Activated CD8-positive, alpha-beta memory T cell treated with anti-CD3 and anti-CD28 coated beads, Interleukin-2, amount 50 U/mL, for 1 hour (primary cell): ENCODE measurements around the gene GFOD1.
"Not testable (repeated sequence)": the region's sequence is repeated elsewhere in the genome, so short reads cannot be mapped to it uniquely, and the experiment has no call there.

ENCODE experiments used
- DNase-seq: peaks from one replicate; pipeline ENCODE4 v3.0.0-alpha.2; 2020; ENCODE audit errors: extremely low read depth

Gene GFOD1

DNA sequence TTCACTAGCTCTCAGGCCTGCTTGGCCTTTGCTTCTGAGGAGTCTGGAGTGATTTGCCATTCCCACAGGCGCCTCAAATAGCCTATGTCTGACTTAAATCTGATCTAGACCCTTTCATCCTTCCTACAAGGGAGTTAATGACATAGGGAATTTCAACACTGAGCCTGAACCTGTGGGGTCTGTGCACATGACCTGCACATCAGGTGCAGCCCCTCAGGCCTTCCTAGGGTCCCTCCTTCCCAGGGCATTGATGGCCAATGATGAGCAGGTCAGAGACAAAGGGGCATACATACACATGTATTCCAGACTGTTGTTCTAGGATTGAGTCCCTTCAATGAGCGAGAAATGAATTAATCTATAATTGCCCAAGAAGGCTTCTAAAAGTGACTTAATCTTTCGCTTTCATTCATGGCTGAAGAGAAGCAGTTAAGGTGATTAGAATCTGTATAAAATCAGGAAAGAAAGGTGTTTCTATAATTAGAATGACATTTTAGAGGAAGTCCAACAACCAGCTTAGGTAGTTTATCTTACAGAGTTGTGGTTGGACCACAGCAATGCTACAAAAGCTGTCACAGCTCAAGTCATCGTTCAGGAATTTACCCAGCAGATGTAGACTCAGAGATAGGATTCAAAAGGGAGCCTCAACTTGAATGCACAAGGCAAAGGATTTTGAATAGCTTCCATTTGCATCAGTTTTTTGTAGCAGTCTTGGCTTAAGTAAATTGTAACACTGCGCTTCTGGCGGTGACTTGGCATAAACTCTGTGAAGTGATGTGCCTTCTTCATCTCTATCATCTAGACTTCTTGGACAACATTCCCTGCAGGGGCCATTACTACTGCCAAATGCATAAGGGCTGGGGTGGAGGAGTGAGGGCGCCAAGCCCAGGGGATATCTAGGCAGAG, 132.1 kb downstream of the GFOD1 start:
- no peak for DNase-seq

DNA sequence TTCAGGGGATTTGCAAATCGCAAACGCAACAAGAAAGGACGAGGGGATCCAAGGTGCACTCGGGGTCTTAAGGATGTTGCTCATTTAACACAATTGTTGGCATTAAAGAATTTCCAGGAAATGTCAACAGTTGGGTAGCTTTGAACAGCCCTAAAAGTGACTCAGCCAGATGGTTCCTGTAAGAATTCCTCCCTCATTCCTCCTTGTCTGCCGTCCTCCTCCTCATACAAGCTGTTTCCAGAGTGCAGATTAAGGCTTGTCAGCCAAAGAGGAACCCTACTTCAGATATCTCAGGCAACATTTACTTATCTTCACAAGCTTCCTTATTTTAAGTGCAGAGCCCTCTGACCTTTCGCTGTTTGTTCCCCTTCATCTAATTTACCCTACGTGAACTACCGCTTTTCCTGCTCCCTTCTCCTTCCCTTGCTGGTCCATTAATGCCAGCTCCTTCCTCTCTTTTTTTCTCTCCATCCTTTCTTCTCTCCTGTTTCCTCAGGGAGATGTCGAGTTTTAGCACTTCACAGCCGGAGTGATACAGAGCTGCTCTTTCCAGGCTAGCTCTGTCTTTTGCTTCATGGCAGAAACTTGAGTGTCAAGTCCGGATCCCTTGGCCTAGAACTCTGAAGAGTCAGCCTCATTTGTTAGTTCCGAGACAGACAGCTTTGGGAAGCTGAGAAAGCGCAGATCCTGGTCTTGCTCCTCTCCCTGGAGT, 132.9 kb downstream of the GFOD1 start:
- no peak for DNase-seq

DNA sequence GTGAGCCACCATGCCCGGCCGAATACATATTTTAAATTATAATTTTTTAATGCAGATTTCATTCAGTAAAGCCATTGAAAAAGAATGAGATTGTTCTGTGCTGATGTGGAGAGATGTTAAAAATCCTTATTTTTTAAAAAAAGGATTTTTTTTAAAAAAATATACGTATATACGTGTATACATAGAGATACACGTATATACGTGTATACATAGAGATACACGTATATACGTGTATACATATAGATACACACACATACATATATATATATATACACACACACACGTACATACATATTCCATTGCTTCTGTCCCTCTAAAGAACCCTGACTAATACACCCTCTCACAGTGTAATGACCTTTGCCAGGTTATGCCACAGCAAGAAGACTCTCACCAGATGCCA, 135.2 kb downstream of the GFOD1 start:
- no peak for DNase-seq

DNA sequence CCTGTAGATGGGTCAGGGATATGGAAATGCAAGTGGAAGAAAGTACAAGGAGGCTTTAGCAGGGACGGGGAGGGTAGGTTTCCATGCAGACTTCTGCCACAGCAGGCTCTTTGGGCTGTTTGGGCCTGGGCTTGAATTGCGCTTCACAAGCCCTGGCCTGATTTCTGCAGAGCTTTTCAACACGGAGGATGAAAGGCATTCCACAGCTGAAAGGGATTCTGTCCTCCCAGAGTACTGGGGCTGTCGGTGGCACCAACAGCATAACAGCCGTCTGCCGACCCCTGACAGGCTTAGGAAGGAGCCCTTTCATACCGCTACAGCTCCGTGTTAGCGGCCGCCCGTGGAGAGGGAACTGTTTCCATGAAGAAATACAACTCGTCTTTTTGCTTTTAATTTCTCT, 136.1 kb downstream of the GFOD1 start:
- no peak for DNase-seq

DNA sequence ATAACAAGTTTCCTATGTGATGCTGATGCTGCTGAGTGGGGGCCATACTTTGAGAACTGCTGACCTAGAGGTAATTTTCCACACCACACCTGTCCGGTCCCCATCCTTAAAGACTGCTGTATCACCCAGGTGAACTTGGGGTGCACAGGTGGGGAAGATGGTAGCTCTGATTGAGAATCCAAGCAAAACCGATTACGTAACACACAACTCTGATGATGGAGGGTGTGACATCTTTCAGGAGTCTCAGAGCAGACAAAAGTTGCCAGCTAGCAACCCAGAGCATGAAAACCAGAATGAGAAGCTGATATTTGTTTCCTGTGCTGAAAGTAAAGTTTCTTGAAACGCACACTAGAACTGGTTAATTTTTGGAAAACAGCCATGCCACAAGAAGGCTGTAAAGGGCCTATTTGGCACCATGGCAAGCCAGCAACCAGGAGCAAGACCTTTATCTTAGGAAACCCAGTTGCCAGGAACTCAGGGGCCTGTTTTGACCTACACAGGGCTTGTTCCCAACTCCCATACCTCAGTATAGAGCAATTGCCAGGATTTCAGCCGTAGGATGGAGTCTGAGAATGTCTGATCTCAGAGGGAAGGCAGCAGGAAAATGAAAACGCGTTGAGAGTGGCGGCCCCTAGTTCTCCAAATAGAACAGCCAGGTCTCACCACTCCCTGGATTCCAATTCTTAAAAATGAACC, 137.4 kb downstream of the GFOD1 start:
- DNase-seq = no peak

DNA sequence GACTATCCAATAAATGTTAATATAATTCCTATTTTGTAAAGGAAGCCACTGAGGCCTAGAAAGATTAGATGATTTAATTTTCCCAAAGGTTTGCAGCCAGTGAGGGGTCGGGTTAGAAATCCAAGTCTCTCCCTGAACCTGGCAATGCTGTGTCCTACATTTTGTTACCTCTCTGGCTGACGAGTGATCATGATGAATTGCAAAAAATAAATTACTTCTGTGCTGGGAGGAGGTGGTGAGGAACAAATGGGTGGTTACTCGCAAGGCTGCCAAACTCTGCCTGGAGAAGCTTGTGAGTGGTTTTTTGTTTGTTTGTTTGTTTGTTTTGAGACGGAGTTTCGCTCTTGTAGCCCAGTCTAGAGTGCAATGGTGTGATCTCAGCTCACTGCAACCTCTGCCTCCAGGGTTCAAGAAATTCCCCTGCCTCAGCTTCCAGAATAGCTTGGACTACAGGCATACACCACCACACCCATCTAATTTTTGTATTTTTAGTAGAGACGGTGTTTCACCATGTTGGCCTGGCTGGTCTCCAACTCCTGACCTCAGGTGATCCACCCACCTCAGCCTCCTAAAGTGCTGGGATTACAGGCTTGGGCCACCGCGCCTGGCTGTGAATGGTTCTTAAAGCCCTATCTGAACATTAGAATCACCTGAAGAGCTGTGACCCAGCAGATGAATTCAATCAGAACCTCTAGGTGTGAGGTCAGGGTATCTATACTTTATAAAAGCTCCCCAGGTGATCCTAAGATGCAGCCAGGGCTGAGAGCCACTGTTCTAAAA, 138.9 kb downstream of the GFOD1 start:
- DNase-seq = no peak

DNA sequence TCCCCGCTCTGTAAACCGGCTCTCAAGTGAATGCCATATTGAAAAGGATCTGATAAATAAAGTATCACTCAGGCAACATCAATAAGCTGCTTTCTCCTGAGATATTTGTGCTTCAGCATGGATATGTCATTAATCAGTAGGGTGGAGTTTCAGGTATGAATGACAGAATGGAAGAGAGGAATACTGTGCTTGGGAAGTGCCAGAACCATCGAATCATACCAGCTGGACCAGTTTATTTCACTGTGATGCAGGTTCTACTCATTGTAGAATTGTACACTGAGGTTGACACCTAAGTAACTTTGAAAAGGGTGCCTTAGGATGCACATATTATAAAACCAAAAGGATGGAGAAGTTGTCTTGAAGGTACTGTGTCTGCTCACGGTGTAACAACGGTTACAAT, 141.2 kb downstream of the GFOD1 start:
- no peak for DNase-seq

DNA sequence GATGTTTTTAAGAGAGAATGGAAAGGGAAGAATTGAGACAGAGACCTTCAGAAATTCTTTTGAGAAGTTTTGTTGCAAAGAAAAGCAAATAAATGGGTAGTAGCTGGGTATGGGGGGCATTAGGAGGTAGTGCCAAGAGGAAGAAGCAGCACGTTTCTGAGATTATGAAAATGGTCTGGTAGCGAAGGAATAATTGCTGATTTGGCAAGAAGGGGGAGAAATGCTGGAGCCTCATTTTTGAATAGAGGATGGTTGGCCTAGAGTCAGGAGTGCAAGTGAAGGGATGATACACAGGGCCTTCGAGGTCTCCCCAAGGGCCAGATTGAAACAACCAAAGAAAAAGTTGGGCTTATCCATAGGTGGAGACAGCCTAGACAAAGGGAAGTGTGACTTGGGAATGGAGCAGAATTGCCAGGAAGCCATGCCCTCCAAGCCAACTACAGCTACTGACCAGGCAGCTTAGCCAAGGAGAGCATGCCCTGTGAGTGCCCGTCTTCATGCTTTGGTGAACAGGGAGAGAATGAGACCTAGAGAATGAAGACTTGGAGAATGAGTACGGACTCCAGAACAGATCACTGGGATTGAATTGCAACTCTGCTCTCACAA, 144.9 kb downstream of the GFOD1 start:
- no peak for DNase-seq

DNA sequence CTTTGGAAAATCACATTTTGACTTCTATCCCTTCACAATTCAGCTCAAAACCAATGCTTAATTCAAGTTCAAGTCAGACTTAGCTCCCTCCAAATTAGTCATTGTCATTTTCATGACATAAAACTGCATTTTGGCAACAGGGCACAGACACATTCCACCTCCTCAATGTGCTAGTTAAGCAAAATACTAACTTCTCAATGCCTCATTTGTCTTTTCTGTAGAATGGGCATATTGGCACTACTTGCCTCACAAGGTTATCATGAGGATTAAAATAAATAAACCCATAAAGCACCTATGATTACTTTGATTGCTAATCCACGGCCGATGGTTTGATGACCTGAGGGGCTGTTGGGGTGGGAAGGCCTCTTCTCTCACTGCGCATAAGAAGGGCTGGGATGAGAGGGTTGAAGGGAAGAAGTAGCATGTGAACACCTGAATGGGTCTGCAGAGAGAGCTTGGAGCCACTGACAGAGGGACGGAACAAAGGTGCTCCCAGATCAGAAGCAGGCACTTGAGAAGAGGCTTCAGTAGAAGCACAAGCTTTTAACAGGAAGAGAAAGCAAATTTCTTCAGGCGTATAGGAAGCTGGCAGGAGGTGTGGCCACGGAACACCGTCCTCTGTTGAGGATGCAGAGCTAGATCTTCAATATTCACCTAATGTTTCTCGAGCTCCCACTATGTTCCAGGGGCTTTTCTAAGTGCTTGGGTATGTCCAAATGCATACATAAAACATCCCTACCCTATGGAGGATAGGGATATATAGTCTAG, 147.4 kb downstream of the GFOD1 start:
- DNase-seq = no peak

DNA sequence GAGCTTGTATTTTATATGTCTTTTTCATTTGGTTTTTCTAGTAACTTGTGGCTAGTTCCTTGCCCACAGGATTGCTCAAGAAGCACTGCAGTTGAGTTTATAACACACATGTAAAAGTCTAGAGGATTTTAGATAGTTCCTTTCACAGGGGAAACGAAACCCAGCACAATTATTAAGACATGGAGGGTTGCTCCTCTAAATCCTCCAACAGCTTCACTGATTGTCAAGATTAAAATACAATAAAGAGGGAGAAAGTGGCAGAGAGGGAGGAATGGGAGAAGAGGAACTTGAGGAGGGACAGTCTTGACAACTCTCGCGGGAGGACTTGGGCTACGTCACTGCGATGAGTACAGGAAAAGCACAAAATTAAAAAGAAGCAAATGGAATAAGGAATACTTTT, 149.4 kb downstream of the GFOD1 start:
- no peak for DNase-seq

DNA sequence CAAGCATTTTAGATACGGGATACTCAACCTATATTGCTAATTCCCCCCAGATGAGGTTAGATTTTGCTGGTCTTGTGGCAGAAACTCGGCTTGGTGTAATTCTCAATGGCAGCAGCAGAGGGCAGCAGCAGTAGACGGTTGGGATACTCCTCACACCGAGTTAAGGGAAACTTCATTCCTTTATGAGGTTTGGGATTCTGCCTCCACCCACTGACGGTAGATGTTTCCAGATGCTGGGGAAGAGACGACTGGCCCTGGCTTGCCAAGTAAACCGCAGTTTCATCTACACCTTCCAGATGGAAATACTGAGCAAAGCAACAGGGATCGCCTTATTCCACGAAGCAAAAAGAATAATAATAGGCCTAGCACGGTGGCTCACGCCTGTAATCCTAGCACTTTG, 150.8 kb downstream of the GFOD1 start:
- DNase-seq = no peak

DNA sequence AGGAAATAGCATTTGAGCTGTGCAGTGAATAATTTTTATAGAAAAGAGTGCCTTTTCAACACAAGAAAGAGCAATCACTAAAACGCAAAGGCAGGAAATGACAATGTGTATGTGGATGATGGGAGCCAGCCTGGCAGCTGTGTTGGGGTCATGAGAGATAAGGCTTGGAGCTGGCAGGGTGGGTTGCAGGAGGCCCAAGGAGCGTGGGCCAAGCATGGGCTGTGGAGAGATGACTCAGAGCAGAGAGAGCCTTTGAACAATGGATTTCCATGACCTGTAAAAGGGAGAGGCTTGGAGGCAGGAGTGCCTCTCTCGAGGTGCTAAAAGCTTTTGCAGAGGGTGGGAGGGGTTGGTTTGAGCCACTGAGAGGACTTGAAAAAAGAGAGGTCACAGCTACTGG, 152.4 kb downstream of the GFOD1 start:
- DNase-seq = no peak

DNA sequence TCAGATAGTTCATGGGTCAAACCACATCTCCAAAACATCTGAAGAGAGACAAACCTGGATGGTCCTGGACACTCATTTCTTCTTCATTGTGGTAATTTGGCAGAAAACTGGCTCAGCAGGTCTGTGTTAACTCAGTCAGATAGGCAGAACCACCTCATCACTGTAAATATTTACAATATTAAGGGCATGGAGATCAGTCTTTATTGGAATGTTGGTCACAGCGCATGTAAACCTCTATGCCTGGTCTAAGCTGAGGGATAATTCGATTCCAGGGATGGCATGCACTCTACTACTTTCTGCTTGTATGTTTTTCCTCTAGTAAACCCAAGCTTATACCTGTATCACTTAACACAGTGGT, 155.1 kb downstream of the GFOD1 start:
- DNase-seq = no peak

DNA sequence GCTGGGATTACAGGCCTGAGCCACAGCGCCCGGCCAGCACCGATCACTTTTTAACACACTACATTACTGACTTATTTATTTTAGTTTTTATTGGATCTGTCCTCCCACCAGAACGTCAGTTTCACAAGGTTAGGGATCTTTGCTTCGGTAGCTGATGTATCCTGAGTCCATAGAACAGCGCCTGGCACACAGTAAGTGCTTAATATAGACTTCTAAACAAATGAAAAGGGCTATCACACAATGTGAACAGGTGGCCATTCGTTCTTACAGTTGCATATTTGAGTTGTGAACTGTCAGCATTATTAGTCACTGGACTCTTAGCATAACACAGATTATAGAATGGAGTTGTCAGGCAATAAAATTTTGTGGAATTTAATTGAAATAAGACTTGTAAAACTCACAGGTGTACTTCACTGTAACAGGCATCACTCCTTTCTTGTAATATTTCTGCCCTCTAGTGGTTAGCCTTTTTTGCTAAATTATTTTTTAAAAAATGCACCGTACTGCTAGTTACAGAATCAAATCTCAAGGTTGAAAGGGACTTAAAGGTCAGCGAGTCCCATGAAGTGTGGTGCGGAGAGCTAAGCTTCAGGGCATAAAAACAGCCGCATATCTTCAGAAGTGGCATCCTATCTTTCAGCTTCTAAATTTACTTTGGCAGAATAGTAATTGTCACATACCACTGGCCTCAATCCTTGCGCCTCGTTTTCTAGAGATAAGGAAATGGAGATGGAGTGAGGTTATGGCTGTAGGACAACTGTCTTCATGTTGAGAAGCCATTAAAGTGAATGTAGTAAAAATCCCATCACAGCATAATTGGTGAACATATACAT, 155.7 kb downstream of the GFOD1 start:
- DNase-seq = no peak

DNA sequence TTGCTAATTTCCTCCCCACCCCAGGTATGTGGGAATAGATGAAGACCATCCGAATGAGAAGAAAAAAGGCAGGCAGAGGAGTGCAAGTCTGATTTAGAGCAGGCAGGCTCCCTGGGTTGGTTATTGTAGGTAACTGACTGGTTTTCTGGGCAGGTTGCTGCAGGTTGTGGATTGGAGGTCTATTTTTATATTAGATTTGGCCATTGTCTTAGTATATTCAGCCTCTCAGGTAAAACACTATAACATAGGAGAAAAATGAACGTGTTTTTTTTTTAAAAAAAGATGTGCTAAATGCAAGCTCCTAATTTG, 158.6 kb downstream of the GFOD1 start:
- DNase-seq = no peak

DNA sequence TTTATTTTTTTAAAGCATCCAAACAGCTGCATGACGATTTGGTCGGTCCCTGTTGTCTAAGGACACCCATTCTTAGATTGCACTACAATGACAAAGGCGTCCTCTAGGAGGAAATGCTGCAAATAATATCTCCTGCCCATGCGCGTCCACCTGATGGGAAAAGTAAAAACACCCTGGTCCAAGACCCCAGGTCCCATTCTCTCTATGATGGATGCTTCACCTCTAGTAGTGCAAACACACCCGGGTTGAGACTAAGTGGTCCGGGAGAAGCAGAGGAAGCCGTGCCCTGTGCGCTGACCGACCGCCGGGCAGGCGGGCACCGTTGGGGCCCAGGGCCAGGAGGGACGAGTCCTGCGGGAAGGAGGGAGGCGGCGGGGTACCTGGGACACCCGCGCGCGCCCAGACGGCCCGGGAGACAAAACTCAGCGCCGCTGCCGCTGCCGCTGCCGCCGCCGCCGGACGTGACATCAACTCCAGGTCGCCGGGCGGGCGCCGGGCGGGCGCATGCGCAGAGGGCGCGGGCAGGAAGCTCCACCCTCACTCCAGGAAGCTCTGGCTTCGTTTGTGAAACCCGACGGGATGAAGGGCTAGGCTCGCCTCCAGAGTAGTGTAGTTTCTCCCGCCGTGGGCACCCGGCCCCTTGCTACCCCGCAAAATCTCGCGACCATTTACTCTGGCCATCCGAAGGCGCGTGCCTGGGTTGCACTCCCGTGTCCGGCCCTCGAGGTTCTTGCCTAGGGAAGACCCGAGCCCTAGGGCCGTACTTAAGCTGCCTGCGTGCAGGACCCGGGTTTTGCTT, 159.1 kb downstream of the GFOD1 start, which contains the start of gene TBC1D7:
TBC1D7 (minus strand) TSS at position 462 of the 799 bp plus-strand sequence. CDS start 1,639 bp downstream, outside the sequence.
- DNase-seq = peak; percentile 64

DNA sequence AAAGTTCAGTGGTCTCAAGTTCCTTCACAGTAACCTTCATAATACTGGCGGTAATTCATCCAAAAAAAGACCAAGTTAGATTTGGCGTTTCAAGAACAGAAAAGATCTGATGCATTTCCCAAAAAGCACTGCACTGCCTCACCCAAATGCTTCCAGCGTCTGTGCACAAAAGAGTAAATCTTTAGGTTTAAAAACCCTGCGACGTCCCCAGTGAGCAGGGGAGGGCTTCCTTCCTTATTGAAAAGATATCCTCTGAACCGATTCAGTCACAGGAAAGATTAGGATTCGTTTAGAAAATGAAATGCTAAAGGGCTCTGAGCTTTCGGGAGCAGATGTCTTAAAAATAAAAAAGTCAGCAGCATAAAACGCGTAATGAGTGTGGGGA, 159.7 kb downstream of the GFOD1 start:
- no peak for DNase-seq

DNA sequence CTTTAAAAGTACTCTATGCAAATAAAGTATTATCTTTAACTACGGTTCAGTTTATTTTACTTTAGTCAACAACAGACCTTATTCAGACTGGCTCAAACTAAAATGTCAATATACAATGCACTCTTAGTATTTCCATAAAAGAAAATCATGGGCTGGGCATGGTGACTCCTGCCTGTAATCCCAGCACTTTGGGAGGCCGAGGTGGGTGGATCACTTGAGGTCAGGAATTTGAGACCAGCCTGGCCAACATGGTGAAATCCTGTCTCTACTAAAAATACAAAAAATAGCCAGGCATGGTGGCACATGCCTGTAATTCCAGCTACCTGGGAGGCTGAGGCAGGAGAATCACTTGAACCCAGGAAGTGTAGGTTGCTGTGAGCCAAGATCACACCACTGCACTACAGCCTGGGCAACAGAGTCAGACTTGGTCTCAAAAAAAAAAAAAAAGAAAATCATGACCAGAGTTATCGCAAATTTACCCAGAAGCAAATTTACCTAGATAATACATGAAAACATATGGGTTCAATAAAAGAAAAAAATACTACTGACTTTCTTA, 161.3 kb downstream of the GFOD1 start:
- DNase-seq = not testable (repeated sequence)
